GM12872 (cell line): ENCODE data around the gene MGAT4B.

Experiments used
- CTCF ChIP-seq: IDR thresholded peaks from 3 replicates; pipeline ENCODE4 v1.5.1; 2011; ENCODE audit warnings: low read depth, mild to moderate bottlenecking, low read length, moderate library complexity; ENCODE audit not compliant: insufficient read depth

MGAT4B gene

GRCh38 chr5:179823937-179824744 lies 17.5 kb upstream of the MGAT4B start:
- no peak for TF ChIP-seq CTCF

GRCh38 chr5:179822444-179822990 lies 15.9 kb upstream of the MGAT4B start:
- no peak for TF ChIP-seq CTCF

DNA sequence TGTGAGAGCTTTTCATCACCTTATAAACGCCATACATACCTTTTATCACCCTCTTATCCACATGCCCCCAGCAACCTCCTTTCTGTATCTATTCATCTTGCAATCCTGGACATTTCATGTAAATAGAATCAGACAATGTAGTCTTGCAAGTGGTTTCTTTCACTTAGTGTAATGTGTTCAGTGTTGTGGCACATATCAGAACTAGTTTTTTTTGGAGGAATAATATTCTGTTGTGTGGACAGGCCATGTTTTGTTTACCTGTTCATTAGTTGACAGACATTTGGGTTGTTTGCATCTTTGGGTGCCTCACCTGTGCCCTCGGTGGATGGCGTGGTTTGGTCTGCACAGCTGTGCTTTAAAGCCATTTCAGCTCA lies 15.4 kb upstream of the MGAT4B start:
- no peak for TF ChIP-seq CTCF

- TF ChIP-seq CTCF = no peak
These were observed 14.8 kb upstream of the MGAT4B start for GRCh38 chr5:179821298-179822058.

GRCh38 chr5:179820483-179821297 lies 14.0 kb upstream of the MGAT4B start, which contains the start of gene SQSTM1:
SQSTM1 (plus strand) TSS chr5:179820905; CDS start chr5:179820937, 32 bp downstream.
- no peak for TF ChIP-seq CTCF

DNA sequence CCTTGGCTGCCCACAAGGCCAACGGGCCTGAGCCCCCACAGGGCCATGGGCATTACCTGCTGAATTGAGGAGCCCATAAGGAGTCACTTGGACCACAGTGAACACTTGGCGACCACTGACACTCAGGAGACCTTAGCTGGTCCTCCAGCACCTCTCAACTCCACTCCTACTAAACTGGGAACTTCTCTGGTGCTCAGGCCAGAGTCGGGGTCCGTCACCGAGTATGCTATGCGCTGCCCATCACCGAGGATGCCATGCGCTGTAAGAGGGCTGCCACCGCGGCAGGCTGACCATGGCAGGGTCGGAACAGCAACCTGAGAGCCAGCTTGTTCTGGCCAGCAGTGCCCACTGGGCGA lies 13.4 kb upstream of the MGAT4B start:
- no peak for TF ChIP-seq CTCF
